Stimulated activated CD4-positive, alpha-beta T cell treated with anti-CD3 and anti-CD28 coated beads, Interleukin-2, amount 100 ng/mL, for 24 hours (primary cell): ENCODE data around the gene PRKG1.

Source experiments
- DNase-seq, 2 donors: peaks; one replicate each; pipeline ENCODE4 v3.0.0-alpha.2; 2020

PRKG1 gene

GRCh38 chr10:51786684-51787035 lies 712.4 kb downstream of the PRKG1 start:
- no peak for DNase-seq

GRCh38 chr10:51788273-51788672 lies 714.0 kb downstream of the PRKG1 start:
- DNase-seq: no peak

DNA sequence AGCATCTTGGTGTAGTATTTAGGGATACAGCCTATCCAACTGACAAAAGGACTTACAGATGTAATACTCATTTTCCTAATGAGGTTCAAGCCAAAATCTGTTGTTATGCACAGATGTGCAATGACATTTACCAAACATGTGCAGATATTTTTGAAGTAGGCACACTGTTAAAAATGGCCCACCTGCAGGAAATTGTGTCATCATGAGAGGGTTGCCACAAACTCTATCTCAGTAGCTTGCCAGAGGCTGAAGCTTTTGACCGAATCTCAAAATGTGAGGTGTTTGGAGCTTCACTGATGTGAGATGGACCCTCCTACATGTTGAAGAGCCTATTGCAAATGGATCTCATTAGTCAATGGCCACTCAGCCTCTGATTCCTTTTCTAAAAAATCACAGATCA lies 714.8 kb downstream of the PRKG1 start:
- DNase-seq: no peak

- DNase-seq: no peak
Measured at GRCh38 chr10:51789903-51790302, 715.6 kb downstream of the PRKG1 start.

DNA sequence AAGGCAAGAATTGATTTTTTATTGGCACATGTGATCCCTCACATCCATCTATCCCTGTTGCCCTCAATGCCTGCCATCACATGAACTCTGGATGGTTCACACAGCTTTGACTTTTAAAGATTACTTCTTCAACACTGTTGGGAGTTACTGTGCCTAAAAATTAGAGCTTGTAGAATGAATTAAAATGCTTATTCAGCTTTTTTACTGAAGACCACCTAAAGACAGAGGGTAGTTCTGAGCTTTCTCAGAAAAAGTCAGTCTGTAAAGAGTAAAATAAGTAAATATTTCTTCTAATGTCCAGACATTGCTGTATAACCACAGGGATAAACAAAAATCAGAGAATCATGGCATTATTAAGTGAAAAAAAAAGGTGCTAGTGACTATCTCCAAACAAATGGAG lies 718.4 kb downstream of the PRKG1 start:
- no peak for DNase-seq

GRCh38 chr10:51800121-51800520 lies 725.8 kb downstream of the PRKG1 start:
- DNase-seq: no peak

- DNase-seq: no peak
Measured at GRCh38 chr10:51800725-51801424, 726.6 kb downstream of the PRKG1 start.

GRCh38 chr10:51802030-51802429 lies 727.7 kb downstream of the PRKG1 start:
- DNase-seq: no peak

DNA sequence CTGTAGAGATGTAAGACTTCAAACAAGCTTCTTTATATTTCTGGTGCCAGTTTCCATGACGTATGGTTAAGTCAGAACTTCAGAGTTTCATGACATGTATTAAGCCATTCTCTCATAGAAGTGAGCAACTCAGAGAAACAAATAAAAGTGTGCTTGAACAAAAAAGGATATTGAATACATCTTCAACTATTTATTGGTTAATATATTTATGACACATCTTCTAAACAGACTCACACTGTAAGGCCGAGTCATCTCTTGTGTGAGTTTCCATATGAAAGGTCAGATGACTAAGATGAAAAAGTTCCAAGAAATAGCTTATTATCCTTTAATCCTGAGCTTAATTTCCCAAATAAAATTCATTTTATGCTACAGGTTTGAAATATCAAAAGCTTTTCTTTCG lies 730.6 kb downstream of the PRKG1 start:
- no peak for DNase-seq

GRCh38 chr10:51806079-51806835 lies 732.0 kb downstream of the PRKG1 start:
- DNase-seq: no peak

DNA sequence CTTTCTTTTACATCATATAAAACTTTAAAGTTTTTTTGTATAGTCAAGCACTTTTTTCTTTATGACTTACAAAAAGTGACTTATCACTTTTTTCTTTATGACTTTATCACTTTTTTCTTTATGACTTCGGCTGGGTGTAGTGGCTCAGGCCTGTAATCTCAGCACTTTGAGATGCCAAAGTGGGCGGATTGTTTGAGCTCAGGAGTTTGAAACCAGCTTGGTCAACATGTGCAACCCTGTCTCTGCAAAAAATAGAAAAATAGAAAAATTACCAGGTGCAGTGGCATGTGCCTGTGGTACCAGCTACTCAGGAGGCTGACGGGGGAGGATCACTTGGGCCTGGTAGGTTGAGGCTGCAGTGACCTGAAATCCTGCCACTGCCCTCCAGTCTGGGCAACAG lies 733.9 kb downstream of the PRKG1 start:
- DNase-seq: no peak

DNA sequence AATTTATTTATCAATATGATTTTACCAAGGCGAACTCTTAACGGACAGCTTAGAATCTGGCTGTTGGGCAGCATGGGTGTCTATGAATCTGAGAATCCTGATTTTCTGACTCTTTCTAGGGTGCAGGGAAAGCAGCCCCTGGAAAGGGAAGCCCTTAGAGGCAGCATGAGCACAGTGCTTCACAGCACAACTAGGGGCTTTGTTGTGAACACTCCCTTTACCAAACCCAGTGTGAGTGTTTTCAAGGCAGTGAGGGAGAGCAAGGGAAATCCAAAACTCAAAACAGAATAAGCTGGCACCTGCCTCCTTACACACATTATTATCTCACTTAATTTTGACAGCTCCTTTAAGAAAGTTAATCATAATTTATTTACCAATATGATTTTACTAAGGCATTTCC lies 741.4 kb downstream of the PRKG1 start:
- DNase-seq: no peak

- no peak for DNase-seq
Measured at GRCh38 chr10:51821045-51821444, 746.8 kb downstream of the PRKG1 start.

DNA sequence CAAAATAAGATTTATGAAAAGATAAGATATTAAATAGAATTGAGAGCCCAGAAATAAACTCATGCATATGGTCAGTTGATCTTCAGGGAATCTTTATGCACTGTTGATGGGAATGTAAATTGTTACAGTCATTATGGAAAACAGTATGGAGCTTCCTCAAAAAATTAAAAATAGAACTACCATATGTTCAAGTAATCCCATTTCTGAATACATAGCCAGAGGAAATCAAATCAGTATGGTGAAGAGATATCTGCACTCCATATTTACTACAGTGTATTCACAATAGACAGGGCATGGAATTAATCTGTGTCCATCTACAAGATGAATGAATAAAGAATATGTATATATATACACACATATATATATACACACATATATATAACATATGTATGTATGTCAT lies 747.5 kb downstream of the PRKG1 start:
- no peak for DNase-seq

DNA sequence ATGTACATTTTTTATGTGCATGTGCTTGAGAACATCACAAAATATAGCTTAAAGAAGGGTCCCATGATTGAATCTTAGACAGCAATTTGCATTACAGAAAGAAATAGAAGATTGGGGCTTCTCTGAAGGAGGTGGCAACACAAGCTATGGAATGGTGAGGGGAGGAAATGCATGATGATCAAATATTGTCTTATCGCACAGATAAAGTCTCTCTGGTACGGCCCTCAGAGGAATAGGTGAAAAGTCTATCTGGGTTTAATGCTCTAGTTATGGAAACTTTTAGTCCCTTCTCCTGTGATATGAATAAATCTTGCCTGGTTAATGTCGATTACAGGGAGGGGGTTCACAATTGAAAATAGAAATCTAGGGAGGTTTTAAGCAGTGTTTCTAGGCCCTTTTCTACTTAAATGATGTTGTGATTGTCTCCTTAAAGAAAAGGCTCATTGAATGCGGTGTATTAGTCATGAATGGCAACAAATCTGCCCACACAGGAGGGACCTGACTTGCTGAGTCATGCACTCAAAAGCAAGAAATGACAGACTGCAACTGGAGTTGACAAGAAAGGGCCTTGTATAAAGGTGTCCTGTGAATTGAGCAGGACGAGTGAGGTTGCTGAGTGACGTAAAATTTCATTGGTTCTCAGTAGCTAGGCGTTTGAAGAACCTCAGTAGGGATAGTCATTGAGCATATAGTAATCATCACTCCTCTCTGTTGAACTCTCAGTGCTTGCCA lies 758.5 kb downstream of the PRKG1 start:
- peak in 1 of 2 donors; percentile 20 for DNase-seq

- DNase-seq: no peak
Measured at GRCh38 chr10:51834548-51834947, 760.3 kb downstream of the PRKG1 start.

- DNase-seq: no peak
Measured at GRCh38 chr10:51838471-51838870, 764.2 kb downstream of the PRKG1 start.

GRCh38 chr10:51843966-51844365 lies 769.7 kb downstream of the PRKG1 start:
- DNase-seq: no peak

DNA sequence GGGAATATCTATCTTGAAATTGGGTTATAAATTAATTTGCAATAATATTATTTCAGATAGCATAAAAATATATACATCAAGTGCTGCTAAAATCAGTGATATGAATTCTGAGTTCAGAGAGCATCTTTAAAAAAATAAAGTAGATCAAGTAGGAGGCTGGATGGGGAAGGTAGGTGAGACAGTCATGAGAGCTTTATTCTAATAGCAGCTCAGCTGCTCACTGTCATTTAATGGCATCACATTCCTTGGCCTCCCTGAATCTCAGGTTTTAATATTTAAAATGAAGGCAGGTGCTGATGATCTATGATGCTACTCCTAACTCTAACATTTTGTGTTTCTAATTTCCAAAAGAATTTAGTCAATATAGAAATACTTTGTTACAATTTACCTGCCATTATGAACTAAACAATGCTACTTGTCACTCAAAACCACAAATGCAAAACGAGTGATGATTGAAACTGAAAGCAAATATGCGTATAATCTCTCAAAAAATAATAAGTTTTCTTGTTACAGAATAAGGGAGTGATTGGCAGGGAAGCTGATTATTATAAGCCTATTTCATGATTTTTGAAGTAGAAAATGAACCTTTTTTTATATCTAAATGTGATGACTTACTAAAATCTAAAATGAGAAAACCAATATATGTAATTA lies 772.7 kb downstream of the PRKG1 start:
- no peak for DNase-seq

DNA sequence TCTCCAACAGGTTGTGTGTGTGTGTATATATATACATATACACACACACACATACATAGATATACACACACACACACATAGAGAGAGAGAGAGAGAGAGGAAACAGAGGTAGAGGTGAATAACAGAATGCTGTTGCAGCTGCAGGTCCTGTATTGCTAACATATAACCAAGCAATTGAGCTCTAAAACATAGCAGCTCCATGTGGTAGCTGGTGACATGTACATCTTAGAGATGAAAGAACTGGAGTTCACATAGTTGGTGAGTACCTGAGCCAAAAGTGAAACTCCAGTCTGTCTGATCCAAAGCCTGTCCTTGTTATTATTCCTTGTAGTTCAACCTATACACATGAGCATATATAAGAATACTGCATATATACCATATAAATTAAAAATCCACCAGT lies 778.0 kb downstream of the PRKG1 start:
- no peak for DNase-seq

GRCh38 chr10:51857305-51857704 lies 783.0 kb downstream of the PRKG1 start:
- DNase-seq: no peak

DNA sequence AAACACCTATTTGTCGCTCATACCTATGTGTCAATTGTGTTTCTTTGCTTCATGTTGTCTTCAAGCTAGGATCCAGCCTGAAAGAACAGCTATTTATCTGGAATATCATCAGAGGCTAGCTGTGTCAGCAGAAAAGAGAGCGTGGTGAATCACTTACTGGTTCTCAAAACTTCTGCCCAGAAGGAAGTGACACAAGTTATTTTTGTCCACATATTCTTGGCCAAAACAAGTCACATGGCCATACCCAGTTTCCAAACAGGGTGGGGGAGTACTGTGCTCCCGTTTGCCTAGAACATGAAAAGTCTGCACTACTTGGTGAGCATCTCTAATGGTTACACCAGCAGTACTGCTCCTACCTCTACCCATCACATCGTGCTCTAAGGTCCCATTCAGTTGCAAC lies 786.0 kb downstream of the PRKG1 start:
- DNase-seq: no peak

DNA sequence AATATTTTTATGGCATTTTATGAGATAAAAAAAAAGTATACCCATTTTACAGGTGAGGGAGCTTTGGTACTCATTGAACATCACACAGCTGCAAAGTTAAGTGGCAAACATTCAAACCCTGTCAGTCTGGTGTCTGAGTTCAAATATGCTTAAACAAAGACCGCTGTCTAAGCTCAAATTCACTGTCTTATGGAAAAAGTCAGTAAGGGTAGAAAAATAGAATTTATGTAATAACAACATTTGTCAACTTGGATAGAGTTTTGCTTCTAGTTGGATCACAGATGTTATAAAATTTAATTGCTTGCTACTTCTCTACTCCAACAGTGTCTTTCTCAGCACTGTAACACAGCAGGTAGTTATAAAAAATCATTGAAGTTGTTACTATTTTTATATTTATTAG lies 786.8 kb downstream of the PRKG1 start:
- DNase-seq: no peak

DNA sequence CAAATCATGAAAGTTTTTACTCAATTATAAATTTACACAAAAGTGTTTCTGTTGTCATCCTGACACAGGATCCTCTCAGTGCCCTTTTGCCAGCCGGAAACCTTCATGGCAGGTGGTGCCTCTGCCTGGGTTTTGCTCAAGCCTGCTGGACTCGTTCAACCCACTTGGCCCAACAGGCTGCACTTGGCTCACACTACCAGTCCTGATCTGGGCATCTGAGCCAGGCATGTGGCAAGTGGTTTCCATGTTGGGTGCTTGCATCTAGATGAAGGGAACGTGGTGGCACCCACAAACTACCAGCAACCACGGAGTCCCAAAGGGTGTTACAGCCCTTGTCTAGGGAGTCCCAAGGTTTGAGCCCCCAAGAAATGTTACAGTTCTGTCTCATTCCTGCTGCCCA lies 787.4 kb downstream of the PRKG1 start:
- DNase-seq: no peak
